ENCODE measurements around the gene AK8.

DNA sequence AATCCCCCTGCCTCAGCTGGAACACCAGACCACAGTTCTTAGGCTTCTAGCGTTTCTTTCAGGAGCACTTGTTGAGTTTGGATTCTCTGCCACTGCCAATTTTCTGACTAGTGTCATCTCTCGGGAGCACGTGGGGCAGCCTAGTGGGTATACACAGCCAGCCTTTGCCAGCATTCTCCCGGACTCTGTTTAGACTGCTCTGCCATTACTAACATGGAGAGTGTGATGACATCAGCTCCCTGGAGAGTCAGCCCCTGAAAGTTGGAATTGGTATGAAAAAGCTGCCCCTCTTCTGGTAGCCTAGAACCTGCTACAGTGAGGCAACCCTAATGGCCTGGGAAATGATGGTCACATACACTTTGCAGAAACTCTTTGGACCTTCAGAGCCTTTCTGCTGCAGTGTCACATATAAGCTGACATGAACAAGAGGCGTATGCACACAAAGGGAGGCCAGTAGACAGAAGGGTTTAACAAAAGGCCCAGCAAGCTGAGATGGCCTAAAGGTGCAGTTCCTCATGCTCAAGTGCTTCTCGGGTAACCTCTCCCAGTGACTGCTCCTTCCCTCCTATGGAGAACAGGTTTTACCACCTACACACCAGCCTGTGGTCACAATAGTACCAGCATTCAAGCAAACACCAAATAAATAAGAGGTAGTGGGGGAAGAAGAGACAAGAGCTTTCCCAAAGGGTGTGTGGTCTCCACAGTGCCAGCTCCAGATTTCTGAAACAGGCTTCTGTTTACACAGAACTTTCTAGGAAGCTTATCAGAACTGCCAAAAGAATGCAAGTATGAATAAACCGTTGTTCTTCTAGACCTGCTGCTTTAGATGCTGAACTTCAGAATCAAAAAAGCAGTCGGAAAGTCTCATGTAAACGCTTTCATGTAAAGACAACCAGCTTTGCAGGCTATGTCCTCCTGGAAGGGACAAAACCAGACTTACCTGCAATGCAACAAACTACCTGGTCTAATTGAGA lies 17.1 kb upstream of the AK8 start:
- TF ChIP-seq, protein P1, sequence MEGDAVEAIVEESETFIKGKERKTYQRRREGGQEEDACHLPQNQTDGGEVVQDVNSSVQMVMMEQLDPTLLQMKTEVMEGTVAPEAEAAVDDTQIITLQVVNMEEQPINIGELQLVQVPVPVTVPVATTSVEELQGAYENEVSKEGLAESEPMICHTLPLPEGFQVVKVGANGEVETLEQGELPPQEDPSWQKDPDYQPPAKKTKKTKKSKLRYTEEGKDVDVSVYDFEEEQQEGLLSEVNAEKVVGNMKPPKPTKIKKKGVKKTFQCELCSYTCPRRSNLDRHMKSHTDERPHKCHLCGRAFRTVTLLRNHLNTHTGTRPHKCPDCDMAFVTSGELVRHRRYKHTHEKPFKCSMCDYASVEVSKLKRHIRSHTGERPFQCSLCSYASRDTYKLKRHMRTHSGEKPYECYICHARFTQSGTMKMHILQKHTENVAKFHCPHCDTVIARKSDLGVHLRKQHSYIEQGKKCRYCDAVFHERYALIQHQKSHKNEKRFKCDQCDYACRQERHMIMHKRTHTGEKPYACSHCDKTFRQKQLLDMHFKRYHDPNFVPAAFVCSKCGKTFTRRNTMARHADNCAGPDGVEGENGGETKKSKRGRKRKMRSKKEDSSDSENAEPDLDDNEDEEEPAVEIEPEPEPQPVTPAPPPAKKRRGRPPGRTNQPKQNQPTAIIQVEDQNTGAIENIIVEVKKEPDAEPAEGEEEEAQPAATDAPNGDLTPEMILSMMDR (IDR thresholded peaks at IDR 0.05) = no peak
- TF ChIP-seq POLR2A (IDR thresholded peaks at IDR 0.05) = no peak

Data from body of pancreas (tissue), 4 donors.